ENCODE results near the gene MAS1. TPM values are rescaled to one million over a fixed set of nuclear protein-coding genes. Genes with fewer than 3 reads are reported as not detected.

Gene MAS1
- total and polyA plus RNA-seq, 4 donors = 0.01 to 0.14 (median 0.02) TPM; not detected in 1

DNA sequence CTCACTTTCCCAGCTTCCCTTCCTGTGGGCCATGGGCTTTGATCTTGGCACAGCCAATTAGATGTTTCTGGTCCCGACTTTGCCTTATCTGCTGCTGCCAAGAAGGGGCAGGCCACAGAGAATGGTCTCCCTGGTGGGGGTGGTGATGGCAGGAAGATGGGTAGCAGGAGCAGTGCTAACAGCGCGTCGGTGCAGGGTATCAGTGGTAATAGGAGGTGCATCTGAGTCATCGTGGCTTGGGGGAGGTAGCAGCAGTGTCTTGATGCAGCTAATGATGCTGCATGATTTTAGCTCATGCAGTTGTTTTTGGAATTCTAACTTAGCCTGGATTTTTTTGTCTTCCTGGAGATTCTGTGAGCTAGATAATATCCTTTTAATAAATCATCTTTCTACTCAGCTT is 18.9 kb upstream of the MAS1 start:
- DNase-seq (no peak), ATAC-seq (ENCODE audit: insufficient read depth, low FRiP score) (no peak)
- TF ChIP-seq, protein P1, sequence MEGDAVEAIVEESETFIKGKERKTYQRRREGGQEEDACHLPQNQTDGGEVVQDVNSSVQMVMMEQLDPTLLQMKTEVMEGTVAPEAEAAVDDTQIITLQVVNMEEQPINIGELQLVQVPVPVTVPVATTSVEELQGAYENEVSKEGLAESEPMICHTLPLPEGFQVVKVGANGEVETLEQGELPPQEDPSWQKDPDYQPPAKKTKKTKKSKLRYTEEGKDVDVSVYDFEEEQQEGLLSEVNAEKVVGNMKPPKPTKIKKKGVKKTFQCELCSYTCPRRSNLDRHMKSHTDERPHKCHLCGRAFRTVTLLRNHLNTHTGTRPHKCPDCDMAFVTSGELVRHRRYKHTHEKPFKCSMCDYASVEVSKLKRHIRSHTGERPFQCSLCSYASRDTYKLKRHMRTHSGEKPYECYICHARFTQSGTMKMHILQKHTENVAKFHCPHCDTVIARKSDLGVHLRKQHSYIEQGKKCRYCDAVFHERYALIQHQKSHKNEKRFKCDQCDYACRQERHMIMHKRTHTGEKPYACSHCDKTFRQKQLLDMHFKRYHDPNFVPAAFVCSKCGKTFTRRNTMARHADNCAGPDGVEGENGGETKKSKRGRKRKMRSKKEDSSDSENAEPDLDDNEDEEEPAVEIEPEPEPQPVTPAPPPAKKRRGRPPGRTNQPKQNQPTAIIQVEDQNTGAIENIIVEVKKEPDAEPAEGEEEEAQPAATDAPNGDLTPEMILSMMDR (IDR thresholded peaks at IDR 0.05; ENCODE audit: control extremely low read depth, extremely low read depth) = no peak
- Histone ChIP-seq H3K9ac (ENCODE audit: insufficient read depth in 1 of 2, low read length in 2 of 2) (no peak overlapping the region), H3K27me3 (ENCODE audit: control insufficient read depth in 3 of 3, insufficient read depth in 3 of 3, low read length in 2 of 3) (no peaks in the 10 kb centered on the region), H3K36me3 (ENCODE audit: control insufficient read depth in 4 of 4, insufficient read depth in 4 of 4, low read length in 4 of 4) (no peaks in the 10 kb centered on the region), H3K27ac (ENCODE audit: low read depth in 1 of 2, low read length in 1 of 2) (no peak overlapping the region), H3K4me3 (no peak overlapping the region), H3K4me1 (ENCODE audit: control insufficient read depth in 5 of 5, insufficient read depth in 5 of 5, low read length in 5 of 5) (peaks cover 0 to 11% (median 2%) of the 10 kb centered on the region in 5 donors), H3K9me3 (ENCODE audit: control insufficient read depth in 4 of 4, insufficient read depth in 3 of 4, low read length in 3 of 4) (peaks cover 0 to 8% (median 0%) of the 10 kb centered on the region in 4 donors)
- WGBS, 2 donors = 54 to 78% methylated on average over 5 of the region's 5 CpGs

DNA sequence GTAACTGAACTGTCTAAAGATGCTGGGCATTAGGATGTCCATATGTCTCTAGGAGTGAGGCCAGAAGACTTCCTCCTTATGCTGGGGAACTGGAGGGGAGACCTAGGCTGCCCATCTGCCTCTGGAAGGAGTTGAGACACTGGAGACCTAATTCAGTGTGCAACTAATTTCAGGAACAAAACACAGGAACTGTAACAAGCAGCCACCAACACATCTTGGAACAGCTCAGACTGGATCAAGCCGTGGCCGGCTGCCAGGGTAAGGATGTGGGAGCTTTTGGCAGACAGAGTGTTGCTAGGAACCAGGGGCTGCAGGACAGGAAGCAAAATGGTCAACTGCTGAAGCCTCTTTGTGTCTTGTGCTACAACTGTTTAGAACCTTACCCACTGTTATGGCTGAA is 16.4 kb upstream of the MAS1 start:
- DNase-seq = peak; percentile 81 to 91 (median 85)
- 45 to 65% methylated on average over 2 of the region's 2 CpGs for WGBS, 2 donors
- Histone ChIP-seq H3K4me1 (ENCODE audit: control insufficient read depth in 5 of 5, insufficient read depth in 5 of 5, low read length in 5 of 5) (peaks cover 0 to 11% (median 2%) of the 10 kb centered on the region in 5 donors), H3K4me3 (no peak overlapping the region), H3K9ac (ENCODE audit: insufficient read depth in 1 of 2, low read length in 2 of 2) (no peak overlapping the region), H3K9me3 (ENCODE audit: control insufficient read depth in 4 of 4, insufficient read depth in 3 of 4, low read length in 3 of 4) (peaks cover 0 to 3% (median under 1%) of the 10 kb centered on the region in 4 donors), H3K27me3 (ENCODE audit: control insufficient read depth in 3 of 3, insufficient read depth in 3 of 3, low read length in 2 of 3) (no peaks in the 10 kb centered on the region), H3K27ac (ENCODE audit: low read depth in 1 of 2, low read length in 1 of 2) (no peak overlapping the region), H3K36me3 (ENCODE audit: control insufficient read depth in 4 of 4, insufficient read depth in 4 of 4, low read length in 4 of 4) (no peaks in the 10 kb centered on the region)
- TF ChIP-seq, protein P1 (IDR thresholded peaks at IDR 0.05; ENCODE audit: control extremely low read depth, extremely low read depth) = no peak
- ATAC-seq (ENCODE audit: insufficient read depth, low FRiP score) = no peak

DNA sequence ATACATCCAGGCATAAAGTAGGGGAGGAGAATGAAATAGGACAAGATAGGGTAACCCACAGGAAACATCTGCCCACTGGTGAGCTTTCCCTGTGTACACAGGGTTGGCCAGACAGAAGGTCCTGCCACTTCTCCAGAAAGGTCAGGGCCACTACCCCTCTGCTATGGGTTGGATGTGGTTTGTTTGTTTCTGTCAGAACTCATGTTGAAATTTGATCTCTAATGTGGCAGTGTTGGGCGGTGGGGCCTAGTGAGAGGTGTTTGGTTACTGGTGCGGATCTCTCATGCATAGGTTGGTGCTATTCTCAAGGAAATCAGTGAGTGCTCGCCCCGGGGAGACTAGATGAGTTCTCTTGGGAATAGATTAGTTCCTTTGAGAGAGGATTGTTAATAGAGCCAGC is 15.6 kb upstream of the MAS1 start:
- no peak for ATAC-seq (ENCODE audit: insufficient read depth, low FRiP score)
- H3K4me3 ChIP-seq = no peak overlapping the region
- H3K9me3 ChIP-seq (ENCODE audit: control insufficient read depth in 4 of 4, insufficient read depth in 3 of 4, low read length in 3 of 4) = peaks cover 0 to 3% (median under 1%) of the 10 kb centered on the region in 4 donors
- DNase-seq = peak in 1 of 3 donors; percentile 13
- H3K27ac ChIP-seq (ENCODE audit: low read depth in 1 of 2, low read length in 1 of 2) = no peak overlapping the region
- no peak overlapping the region for H3K9ac ChIP-seq (ENCODE audit: insufficient read depth in 1 of 2, low read length in 2 of 2)
- WGBS, 2 donors = 80 to 82% methylated on average over 4 of the region's 4 CpGs
- peaks cover 0 to 11% (median 2%) of the 10 kb centered on the region in 5 donors for H3K4me1 ChIP-seq (ENCODE audit: control insufficient read depth in 5 of 5, insufficient read depth in 5 of 5, low read length in 5 of 5)
- no peaks in the 10 kb centered on the region for H3K27me3 ChIP-seq (ENCODE audit: control insufficient read depth in 3 of 3, insufficient read depth in 3 of 3, low read length in 2 of 3)
- TF ChIP-seq, protein P1 (IDR thresholded peaks at IDR 0.05; ENCODE audit: control extremely low read depth, extremely low read depth) = no peak
- H3K36me3 ChIP-seq (ENCODE audit: control insufficient read depth in 4 of 4, insufficient read depth in 4 of 4, low read length in 4 of 4) = no peaks in the 10 kb centered on the region

DNA sequence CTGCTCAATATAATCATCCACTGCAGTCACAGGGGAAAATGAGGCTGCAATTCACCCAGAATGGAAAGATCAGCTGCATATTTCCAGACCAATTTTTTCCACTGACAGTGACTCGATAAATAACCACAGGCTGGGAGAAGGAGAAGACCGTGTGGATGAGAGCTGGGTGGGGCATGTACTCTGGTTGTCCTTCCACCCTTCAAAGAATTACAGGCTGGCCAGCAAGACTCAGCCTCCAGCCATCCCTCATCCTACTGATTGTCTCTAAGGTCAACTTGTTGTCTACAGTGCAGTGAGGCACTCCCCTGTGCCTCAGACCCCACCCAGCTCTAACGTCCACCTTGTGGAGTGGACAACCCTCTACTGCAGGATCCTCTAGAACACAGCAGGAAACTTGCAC is 14.5 kb upstream of the MAS1 start:
- ATAC-seq (ENCODE audit: insufficient read depth, low FRiP score) (no peak), DNase-seq (no peak)
- TF ChIP-seq, protein P1 (IDR thresholded peaks at IDR 0.05; ENCODE audit: control extremely low read depth, extremely low read depth) = no peak
- no peak overlapping the region for H3K4me3 ChIP-seq
- 78 to 93% methylated on average over 3 of the region's 3 CpGs for WGBS, 2 donors
- no peaks in the 10 kb centered on the region for H3K27me3 ChIP-seq (ENCODE audit: control insufficient read depth in 3 of 3, insufficient read depth in 3 of 3, low read length in 2 of 3)
- peaks cover 0 to 11% (median 3%) of the 10 kb centered on the region in 5 donors for H3K4me1 ChIP-seq (ENCODE audit: control insufficient read depth in 5 of 5, insufficient read depth in 5 of 5, low read length in 5 of 5)
- H3K9ac ChIP-seq (ENCODE audit: insufficient read depth in 1 of 2, low read length in 2 of 2) = no peak overlapping the region
- H3K27ac ChIP-seq (ENCODE audit: low read depth in 1 of 2, low read length in 1 of 2) = no peak overlapping the region
- H3K9me3 ChIP-seq (ENCODE audit: control insufficient read depth in 4 of 4, insufficient read depth in 3 of 4, low read length in 3 of 4) = peaks cover 0 to 3% (median under 1%) of the 10 kb centered on the region in 4 donors
- no peaks in the 10 kb centered on the region for H3K36me3 ChIP-seq (ENCODE audit: control insufficient read depth in 4 of 4, insufficient read depth in 4 of 4, low read length in 4 of 4)
